ENCODE data around the gene MAML3.

DNA sequence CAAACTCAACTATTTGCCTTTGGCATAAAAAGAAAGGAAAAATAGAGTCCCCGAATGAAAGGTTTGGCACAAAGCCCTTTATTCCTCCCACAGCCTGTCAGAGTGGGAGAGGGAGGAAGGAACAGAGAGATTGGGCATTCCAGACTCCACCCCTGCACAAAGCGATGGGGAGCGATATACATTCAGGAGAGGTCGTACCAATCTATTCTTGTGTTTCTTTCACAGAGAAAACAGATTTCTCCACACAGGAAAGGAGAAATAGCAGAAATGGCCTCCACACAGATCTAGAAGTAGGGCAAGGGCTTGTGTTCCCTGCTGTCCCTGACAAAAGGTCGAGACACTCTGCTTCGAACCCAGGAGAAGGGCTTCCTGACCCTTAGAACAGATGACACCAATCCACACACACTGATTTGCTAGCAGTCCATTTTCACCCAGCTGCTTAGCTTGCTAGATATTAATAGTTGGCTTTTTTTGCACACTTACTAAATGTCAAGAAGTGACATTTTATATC is 197.4 kb downstream of the MAML3 start:
- TF ChIP-seq, protein P1, sequence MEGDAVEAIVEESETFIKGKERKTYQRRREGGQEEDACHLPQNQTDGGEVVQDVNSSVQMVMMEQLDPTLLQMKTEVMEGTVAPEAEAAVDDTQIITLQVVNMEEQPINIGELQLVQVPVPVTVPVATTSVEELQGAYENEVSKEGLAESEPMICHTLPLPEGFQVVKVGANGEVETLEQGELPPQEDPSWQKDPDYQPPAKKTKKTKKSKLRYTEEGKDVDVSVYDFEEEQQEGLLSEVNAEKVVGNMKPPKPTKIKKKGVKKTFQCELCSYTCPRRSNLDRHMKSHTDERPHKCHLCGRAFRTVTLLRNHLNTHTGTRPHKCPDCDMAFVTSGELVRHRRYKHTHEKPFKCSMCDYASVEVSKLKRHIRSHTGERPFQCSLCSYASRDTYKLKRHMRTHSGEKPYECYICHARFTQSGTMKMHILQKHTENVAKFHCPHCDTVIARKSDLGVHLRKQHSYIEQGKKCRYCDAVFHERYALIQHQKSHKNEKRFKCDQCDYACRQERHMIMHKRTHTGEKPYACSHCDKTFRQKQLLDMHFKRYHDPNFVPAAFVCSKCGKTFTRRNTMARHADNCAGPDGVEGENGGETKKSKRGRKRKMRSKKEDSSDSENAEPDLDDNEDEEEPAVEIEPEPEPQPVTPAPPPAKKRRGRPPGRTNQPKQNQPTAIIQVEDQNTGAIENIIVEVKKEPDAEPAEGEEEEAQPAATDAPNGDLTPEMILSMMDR (conservative IDR thresholded peaks at IDR 0.05; ENCODE audit: low read depth in 2 of 2) = no peak
- TF ChIP-seq, protein P2, sequence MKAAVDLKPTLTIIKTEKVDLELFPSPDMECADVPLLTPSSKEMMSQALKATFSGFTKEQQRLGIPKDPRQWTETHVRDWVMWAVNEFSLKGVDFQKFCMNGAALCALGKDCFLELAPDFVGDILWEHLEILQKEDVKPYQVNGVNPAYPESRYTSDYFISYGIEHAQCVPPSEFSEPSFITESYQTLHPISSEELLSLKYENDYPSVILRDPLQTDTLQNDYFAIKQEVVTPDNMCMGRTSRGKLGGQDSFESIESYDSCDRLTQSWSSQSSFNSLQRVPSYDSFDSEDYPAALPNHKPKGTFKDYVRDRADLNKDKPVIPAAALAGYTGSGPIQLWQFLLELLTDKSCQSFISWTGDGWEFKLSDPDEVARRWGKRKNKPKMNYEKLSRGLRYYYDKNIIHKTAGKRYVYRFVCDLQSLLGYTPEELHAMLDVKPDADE (IDR thresholded peaks at IDR 0.05) = no peak
- TF ChIP-seq POLR2AphosphoS5 (IDR thresholded peaks at IDR 0.05; ENCODE audit: low read depth) (no peak), JUNB (IDR thresholded peaks at IDR 0.05; ENCODE audit: unreplicated experiment) (no peak), CREB1 (CRISPR knock-in tag; IDR thresholded peaks at IDR 0.05; ENCODE audit: low read depth) (no peak), EZH2phosphoT487 (IDR thresholded peaks at IDR 0.05; ENCODE audit: unreplicated experiment) (no peak), EZH2 (IDR thresholded peaks at IDR 0.05; ENCODE audit: low read depth, unreplicated experiment) (no peak), STAT1 (IDR thresholded peaks at IDR 0.05; ENCODE audit: unreplicated experiment) (no peak), ZNF331 (CRISPR knock-in tag; IDR thresholded peaks at IDR 0.05; ENCODE audit: low read depth) (no peak), NANOG (IDR thresholded peaks at IDR 0.05; ENCODE audit: borderline replicate concordance) (no peak), ZNF114 (CRISPR knock-in tag; IDR thresholded peaks at IDR 0.05) (no peak)
- TF ChIP-seq, protein P3, sequence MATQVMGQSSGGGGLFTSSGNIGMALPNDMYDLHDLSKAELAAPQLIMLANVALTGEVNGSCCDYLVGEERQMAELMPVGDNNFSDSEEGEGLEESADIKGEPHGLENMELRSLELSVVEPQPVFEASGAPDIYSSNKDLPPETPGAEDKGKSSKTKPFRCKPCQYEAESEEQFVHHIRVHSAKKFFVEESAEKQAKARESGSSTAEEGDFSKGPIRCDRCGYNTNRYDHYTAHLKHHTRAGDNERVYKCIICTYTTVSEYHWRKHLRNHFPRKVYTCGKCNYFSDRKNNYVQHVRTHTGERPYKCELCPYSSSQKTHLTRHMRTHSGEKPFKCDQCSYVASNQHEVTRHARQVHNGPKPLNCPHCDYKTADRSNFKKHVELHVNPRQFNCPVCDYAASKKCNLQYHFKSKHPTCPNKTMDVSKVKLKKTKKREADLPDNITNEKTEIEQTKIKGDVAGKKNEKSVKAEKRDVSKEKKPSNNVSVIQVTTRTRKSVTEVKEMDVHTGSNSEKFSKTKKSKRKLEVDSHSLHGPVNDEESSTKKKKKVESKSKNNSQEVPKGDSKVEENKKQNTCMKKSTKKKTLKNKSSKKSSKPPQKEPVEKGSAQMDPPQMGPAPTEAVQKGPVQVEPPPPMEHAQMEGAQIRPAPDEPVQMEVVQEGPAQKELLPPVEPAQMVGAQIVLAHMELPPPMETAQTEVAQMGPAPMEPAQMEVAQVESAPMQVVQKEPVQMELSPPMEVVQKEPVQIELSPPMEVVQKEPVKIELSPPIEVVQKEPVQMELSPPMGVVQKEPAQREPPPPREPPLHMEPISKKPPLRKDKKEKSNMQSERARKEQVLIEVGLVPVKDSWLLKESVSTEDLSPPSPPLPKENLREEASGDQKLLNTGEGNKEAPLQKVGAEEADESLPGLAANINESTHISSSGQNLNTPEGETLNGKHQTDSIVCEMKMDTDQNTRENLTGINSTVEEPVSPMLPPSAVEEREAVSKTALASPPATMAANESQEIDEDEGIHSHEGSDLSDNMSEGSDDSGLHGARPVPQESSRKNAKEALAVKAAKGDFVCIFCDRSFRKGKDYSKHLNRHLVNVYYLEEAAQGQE (IDR thresholded peaks at IDR 0.05; ENCODE audit: unreplicated experiment) = no peak
- TF ChIP-seq, protein P4, sequence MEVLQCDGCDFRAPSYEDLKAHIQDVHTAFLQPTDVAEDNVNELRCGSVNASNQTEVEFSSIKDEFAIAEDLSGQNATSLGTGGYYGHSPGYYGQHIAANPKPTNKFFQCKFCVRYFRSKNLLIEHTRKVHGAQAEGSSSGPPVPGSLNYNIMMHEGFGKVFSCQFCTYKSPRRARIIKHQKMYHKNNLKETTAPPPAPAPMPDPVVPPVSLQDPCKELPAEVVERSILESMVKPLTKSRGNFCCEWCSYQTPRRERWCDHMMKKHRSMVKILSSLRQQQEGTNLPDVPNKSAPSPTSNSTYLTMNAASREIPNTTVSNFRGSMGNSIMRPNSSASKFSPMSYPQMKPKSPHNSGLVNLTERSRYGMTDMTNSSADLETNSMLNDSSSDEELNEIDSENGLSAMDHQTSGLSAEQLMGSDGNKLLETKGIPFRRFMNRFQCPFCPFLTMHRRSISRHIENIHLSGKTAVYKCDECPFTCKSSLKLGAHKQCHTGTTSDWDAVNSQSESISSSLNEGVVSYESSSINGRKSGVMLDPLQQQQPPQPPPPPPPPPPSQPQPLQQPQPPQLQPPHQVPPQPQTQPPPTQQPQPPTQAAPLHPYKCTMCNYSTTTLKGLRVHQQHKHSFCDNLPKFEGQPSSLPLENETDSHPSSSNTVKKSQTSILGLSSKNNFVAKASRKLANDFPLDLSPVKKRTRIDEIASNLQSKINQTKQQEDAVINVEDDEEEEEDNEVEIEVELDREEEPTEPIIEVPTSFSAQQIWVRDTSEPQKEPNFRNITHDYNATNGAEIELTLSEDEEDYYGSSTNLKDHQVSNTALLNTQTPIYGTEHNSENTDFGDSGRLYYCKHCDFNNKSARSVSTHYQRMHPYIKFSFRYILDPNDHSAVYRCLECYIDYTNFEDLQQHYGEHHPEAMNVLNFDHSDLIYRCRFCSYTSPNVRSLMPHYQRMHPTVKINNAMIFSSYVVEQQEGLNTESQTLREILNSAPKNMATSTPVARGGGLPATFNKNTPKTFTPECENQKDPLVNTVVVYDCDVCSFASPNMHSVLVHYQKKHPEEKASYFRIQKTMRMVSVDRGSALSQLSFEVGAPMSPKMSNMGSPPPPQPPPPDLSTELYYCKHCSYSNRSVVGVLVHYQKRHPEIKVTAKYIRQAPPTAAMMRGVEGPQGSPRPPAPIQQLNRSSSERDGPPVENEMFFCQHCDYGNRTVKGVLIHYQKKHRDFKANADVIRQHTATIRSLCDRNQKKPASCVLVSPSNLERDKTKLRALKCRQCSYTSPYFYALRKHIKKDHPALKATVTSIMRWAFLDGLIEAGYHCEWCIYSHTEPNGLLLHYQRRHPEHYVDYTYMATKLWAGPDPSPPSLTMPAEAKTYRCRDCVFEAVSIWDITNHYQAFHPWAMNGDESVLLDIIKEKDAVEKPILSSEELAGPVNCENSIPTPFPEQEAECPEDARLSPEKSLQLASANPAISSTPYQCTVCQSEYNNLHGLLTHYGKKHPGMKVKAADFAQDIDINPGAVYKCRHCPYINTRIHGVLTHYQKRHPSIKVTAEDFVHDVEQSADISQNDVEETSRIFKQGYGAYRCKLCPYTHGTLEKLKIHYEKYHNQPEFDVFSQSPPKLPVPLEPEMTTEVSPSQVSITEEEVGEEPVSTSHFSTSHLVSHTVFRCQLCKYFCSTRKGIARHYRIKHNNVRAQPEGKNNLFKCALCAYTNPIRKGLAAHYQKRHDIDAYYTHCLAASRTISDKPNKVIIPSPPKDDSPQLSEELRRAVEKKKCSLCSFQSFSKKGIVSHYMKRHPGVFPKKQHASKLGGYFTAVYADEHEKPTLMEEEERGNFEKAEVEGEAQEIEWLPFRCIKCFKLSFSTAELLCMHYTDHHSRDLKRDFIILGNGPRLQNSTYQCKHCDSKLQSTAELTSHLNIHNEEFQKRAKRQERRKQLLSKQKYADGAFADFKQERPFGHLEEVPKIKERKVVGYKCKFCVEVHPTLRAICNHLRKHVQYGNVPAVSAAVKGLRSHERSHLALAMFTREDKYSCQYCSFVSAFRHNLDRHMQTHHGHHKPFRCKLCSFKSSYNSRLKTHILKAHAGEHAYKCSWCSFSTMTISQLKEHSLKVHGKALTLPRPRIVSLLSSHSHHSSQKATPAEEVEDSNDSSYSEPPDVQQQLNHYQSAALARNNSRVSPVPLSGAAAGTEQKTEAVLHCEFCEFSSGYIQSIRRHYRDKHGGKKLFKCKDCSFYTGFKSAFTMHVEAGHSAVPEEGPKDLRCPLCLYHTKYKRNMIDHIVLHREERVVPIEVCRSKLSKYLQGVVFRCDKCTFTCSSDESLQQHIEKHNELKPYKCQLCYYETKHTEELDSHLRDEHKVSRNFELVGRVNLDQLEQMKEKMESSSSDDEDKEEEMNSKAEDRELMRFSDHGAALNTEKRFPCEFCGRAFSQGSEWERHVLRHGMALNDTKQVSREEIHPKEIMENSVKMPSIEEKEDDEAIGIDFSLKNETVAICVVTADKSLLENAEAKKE (CRISPR knock-in tag; IDR thresholded peaks at IDR 0.05) = no peak
